GM19043 (cell line): ENCODE results near the gene URI1.

Experiments
- ATAC-seq: cut with Tn5 transposase; IDR thresholded peaks from one replicate; pipeline ENCODE4 v1.9.1; 2021; ENCODE audit warnings: low read depth; ENCODE audit not compliant: unreplicated experiment

URI1 gene

GRCh38 chr19:29967623-29968022 lies 25.6 kb downstream of the URI1 start:
- ATAC-seq = no peak

GRCh38 chr19:29969891-29970290 lies 27.9 kb downstream of the URI1 start:
- no peak for ATAC-seq

- no peak for ATAC-seq
These were observed 29.0 kb downstream of the URI1 start for GRCh38 chr19:29971002-29971401.

- no peak for ATAC-seq
These were observed 29.6 kb downstream of the URI1 start for GRCh38 chr19:29971648-29972047.

- no peak for ATAC-seq
These were observed 32.7 kb downstream of the URI1 start for GRCh38 chr19:29974701-29975100.

- ATAC-seq = no peak
These were observed 34.3 kb downstream of the URI1 start for GRCh38 chr19:29976151-29976943.

- no peak for ATAC-seq
These were observed 36.0 kb downstream of the URI1 start for GRCh38 chr19:29978080-29978479.

- ATAC-seq = no peak
These were observed 41.5 kb downstream of the URI1 start for GRCh38 chr19:29983568-29983967.

- ATAC-seq = no peak
These were observed 43.2 kb downstream of the URI1 start for GRCh38 chr19:29985196-29985595.

GRCh38 chr19:29988351-29988750 lies 46.3 kb downstream of the URI1 start:
- no peak for ATAC-seq

- no peak for ATAC-seq
These were observed 50.3 kb downstream of the URI1 start for GRCh38 chr19:29992233-29992867.

GRCh38 chr19:29999490-29999889 lies 57.5 kb downstream of the URI1 start:
- ATAC-seq = no peak

- ATAC-seq = no peak
These were observed 58.8 kb downstream of the URI1 start for GRCh38 chr19:30000862-30001261.

- no peak for ATAC-seq
These were observed 59.3 kb downstream of the URI1 start for GRCh38 chr19:30001301-30001700.

- no peak for ATAC-seq
These were observed 59.8 kb downstream of the URI1 start for GRCh38 chr19:30001791-30002190.

- ATAC-seq = no peak
These were observed 61.8 kb downstream of the URI1 start for GRCh38 chr19:30003866-30004265.

GRCh38 chr19:30004403-30004802 lies 62.4 kb downstream of the URI1 start:
- no peak for ATAC-seq

- no peak for ATAC-seq
These were observed 64.2 kb downstream of the URI1 start for GRCh38 chr19:30006207-30006606.

- ATAC-seq = no peak
These were observed 66.1 kb downstream of the URI1 start for GRCh38 chr19:30008169-30008568.

GRCh38 chr19:30009013-30009412 lies 67.0 kb downstream of the URI1 start:
- no peak for ATAC-seq

- ATAC-seq = no peak
These were observed 69.1 kb downstream of the URI1 start for GRCh38 chr19:30011051-30011578.

- no peak for ATAC-seq
These were observed 72.7 kb downstream of the URI1 start for GRCh38 chr19:30014770-30015169.
